Smooth muscle cell (in vitro differentiated cells): ENCODE data around the gene PRR18. TPM values are rescaled to one million over a fixed set of nuclear protein-coding genes. Genes with fewer than 3 reads are reported as not detected.

Experiments used
- DNase-seq: peaks from one replicate; lab custom pipeline; 2025; ENCODE audit not compliant: unreplicated experiment; lab: John Stamatoyannopoulos, UW
- H2AFZ ChIP-seq: fragments of 200-600 bp; sonication (generic); 2 replicates; pipeline ENCODE4 v1.6.0; 2016; ENCODE audit warnings: antibody characterized with exemption, low read depth, mild to moderate bottlenecking
- H3F3A ChIP-seq: fragments of 200-600 bp; sonication (generic); 2 replicates; pipeline ENCODE4 v1.6.0; 2017; ENCODE audit warnings: antibody characterized with exemption, low read depth
- H3K27ac ChIP-seq: fragments of 200-600 bp; sonication (generic); 2 replicates; pipeline ENCODE4 v1.5.1; 2016; ENCODE audit warnings: low read depth, mild to moderate bottlenecking
- H3K27me3 ChIP-seq: fragments of 200-600 bp; sonication (generic); 2 replicates; pipeline ENCODE4 v1.6.1; 2016; ENCODE audit warnings: low read depth, mild to moderate bottlenecking
- H3K36me3 ChIP-seq: fragments of 200-600 bp; sonication (generic); 2 replicates; pipeline ENCODE4 v1.5.1; 2016; ENCODE audit warnings: low read depth
- H3K4me1 ChIP-seq: fragments of 200-600 bp; sonication (generic); 2 replicates; pipeline ENCODE4 v1.5.1; 2016; ENCODE audit warnings: low read depth
- H3K4me2 ChIP-seq: fragments of 200-600 bp; sonication (generic); 2 replicates; pipeline ENCODE4 v1.6.0; 2016; ENCODE audit warnings: mild to moderate bottlenecking
- H3K4me3 ChIP-seq: fragments of 200-600 bp; sonication (generic); 2 replicates; pipeline ENCODE4 v1.5.1; 2016; ENCODE audit warnings: mild to moderate bottlenecking
- H3K79me2 ChIP-seq: fragments of 200-600 bp; sonication (generic); 2 replicates; pipeline ENCODE4 v1.6.0; 2016; ENCODE audit warnings: low read depth, mild to moderate bottlenecking
- H3K9ac ChIP-seq: fragments of 200-600 bp; sonication (generic); 2 replicates; pipeline ENCODE4 v1.6.0; 2016; ENCODE audit warnings: low read depth
- H3K9me3 ChIP-seq: fragments of 200-600 bp; sonication (generic); replicated peaks from 2 replicates; pipeline ENCODE4 v1.5.1; 2016; ENCODE audit warnings: low read depth
- H4K20me1 ChIP-seq: fragments of 200-600 bp; sonication (generic); 2 replicates; pipeline ENCODE4 v1.6.0; 2016; ENCODE audit warnings: low read depth
- WGBS: methylation state at CpG from one replicate; pipeline ENCODE4 v1.1.7; 2016; ENCODE audit warnings: low lambda C conversion rate; 5-methylcytosine and 5-hydroxymethylcytosine counted together
- polyA plus RNA-seq: library from polyadenylated mRNA; unstranded; fragments of >200 nt; fragmentation: Nextera tagmentation; extraction: Ambion mirVana; gene quantifications from 2 replicates; pipeline ENCODE4 v1.2.1, GENCODE V29; 2016
- total RNA-seq: library from RNA; depleted of rRNA; stranded (reverse); fragments of >200 nt; gene quantifications from 2 replicates; pipeline ENCODE4 v1.2.3, GENCODE V29; 2014
- TF ChIP-seq, protein P1 (sequence below): fragments of 200-600 bp; sonication (generic); IDR thresholded peaks from 2 replicates; pipeline ENCODE4 v1.5.1; 2017; ENCODE audit warnings: borderline replicate concordance, mild to moderate bottlenecking, antibody characterized with exemption; ENCODE audit not compliant: insufficient read depth, poor library complexity, severe bottlenecking

The PRR18 gene
- total and polyA plus RNA-seq, 2 experiments from 2014 or later, result not detected

DNA sequence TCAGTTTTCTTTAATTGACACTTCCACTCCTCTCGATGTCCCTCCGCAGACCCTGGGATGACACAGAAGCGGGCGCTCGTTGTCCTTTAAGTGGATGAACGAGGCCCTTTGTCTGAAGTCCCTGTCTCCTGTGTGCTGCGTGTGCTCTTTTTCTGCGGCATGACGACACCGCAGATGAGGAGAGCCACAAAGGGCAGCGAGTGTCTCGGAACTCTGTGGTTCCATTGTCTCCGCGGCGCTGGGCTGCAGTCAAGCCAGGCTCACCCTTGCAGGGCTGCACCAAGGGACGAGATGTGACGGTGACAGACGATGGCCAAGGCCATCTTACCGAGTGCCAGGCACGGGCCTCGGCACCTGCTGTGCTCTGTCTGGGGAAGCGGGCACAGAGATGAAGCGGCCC, 10.6 kb downstream of the PRR18 start:
- no peaks in the 10 kb centered on the region for H3K79me2 ChIP-seq
- no peaks in the 10 kb centered on the region for H3F3A ChIP-seq
- no peaks in the 10 kb centered on the region for H3K4me1 ChIP-seq
- H3K4me2 ChIP-seq, result no peak overlapping the region
- H3K27ac ChIP-seq, result no peak overlapping the region
- TF ChIP-seq, protein P1, sequence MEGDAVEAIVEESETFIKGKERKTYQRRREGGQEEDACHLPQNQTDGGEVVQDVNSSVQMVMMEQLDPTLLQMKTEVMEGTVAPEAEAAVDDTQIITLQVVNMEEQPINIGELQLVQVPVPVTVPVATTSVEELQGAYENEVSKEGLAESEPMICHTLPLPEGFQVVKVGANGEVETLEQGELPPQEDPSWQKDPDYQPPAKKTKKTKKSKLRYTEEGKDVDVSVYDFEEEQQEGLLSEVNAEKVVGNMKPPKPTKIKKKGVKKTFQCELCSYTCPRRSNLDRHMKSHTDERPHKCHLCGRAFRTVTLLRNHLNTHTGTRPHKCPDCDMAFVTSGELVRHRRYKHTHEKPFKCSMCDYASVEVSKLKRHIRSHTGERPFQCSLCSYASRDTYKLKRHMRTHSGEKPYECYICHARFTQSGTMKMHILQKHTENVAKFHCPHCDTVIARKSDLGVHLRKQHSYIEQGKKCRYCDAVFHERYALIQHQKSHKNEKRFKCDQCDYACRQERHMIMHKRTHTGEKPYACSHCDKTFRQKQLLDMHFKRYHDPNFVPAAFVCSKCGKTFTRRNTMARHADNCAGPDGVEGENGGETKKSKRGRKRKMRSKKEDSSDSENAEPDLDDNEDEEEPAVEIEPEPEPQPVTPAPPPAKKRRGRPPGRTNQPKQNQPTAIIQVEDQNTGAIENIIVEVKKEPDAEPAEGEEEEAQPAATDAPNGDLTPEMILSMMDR, result no peak
- WGBS, result 94% methylated on average over 23 of the region's 23 CpGs
- no peaks in the 10 kb centered on the region for H3K36me3 ChIP-seq
- no peaks in the 10 kb centered on the region for H4K20me1 ChIP-seq
- no peaks in the 10 kb centered on the region for H3K9me3 ChIP-seq
- peaks cover under 1% of the 10 kb centered on the region for H3K27me3 ChIP-seq
- H3K9ac ChIP-seq, result no peak overlapping the region
- no peak for DNase-seq
- no peak overlapping the region for H2AFZ ChIP-seq
- H3K4me3 ChIP-seq, result no peak overlapping the region

DNA sequence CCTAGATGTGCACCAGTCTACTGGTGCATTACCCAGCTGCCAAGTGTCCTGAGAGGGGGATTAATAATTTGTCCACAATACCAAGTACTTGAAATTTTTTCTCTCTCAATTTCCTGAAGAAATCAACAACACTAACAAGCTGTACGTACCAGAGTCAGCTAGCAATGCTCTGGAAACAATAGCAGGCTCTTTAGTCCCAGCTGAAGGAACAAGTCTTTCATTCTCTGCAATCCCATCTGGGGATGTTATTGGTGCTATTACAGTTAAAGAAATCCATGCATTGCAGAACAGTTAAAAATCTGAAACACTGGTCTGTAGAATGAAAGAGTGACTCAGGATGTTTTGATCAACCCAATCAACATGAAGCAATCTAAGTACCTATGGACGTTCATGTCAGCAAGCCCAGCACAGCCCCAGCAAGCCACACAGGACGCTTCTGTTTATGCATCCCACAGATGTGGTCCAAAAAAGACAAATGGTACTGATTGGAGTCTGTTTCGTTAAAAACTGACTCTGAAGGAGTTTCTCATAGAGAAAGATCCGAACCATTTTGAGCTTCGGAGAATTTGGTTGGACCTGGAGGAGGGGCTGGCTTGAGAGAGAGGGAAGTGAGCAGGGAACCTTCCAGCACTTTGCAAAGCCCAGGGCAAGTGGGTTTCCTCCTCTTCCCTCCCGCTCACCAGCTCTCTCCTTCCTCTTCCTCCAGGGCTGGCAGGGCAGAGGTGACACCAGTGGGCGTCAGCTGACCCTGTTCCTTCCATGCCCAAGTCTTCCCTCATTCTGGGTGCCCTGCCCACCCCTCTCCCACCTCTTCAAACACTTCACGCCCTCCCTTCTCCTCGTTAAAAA, 11.9 kb downstream of the PRR18 start:
- Histone ChIP-seq H3K4me2 (no peak overlapping the region), H4K20me1 (no peaks in the 10 kb centered on the region), H3K9me3 (no peaks in the 10 kb centered on the region), H3F3A (no peaks in the 10 kb centered on the region), H3K9ac (no peak overlapping the region), H3K79me2 (no peaks in the 10 kb centered on the region), H3K4me1 (no peaks in the 10 kb centered on the region), H3K27ac (no peak overlapping the region), H2AFZ (no peak overlapping the region), H3K36me3 (no peaks in the 10 kb centered on the region), H3K27me3 (peaks cover 5% of the 10 kb centered on the region), H3K4me3 (no peak overlapping the region)
- TF ChIP-seq, protein P1, result no peak
- DNase-seq, result no peak
- WGBS, result 89% methylated on average over 10 of the region's 10 CpGs

DNA sequence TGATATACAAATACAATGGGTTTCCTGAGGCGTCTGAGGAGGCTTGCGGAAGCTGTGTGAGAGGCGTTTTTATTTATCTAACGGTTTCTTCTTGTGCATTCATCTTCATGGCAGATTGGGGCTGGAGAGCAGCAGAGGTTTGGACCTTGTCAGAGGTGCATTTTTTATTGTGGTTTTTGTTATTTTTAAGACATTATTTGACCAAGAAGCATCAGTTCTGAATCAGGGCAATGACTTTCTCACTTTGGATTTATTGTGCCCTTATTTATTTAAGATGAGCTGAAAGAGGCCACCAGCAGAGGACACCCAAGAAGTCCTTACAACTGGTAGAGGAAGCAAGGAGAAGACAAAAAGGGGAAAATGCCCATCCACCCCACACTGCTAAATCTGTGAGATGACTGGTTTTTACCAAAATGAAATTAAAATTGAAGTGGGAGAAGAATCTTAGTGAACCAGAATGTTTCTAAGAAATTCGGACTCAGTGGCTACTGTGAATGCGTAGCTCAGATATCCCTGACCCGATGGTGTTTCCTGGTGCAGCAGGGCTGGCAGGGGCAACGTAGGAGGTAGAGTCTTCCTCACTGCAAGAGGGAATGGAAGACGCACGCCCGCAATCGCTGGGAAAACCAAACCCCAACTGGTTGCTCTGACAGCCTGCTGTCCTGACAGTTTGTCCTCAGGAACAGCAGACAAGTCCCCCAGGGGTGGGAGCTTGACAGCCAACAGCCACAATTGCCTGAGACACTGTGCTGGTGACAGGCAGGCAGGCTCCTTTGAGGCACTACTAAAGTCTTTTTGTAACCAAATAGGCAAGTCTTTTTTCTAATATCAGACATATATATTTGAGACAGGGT, 14.2 kb downstream of the PRR18 start:
- peaks cover 5% of the 10 kb centered on the region for H3K27me3 ChIP-seq
- H3K79me2 ChIP-seq, result no peaks in the 10 kb centered on the region
- WGBS, result 85% methylated on average over 12 of the region's 12 CpGs
- DNase-seq, result no peak
- TF ChIP-seq, protein P1, result no peak
- H3F3A ChIP-seq, result no peaks in the 10 kb centered on the region
- no peak overlapping the region for H3K4me2 ChIP-seq
- H3K9me3 ChIP-seq, result no peaks in the 10 kb centered on the region
- no peak overlapping the region for H3K9ac ChIP-seq
- H3K36me3 ChIP-seq, result no peaks in the 10 kb centered on the region
- H2AFZ ChIP-seq, result no peak overlapping the region
- no peak overlapping the region for H3K4me3 ChIP-seq
- no peaks in the 10 kb centered on the region for H3K4me1 ChIP-seq
- H3K27ac ChIP-seq, result no peak overlapping the region
- no peaks in the 10 kb centered on the region for H4K20me1 ChIP-seq
